ENCODE measurements around the gene NSRP1.
"Not testable (repeated sequence)": the region's sequence is repeated elsewhere in the genome, so short reads cannot be mapped to it uniquely, and the experiment has no call there.

Gene NSRP1

GRCh38 chr17:30124273-30124796 lies 7.7 kb downstream of the NSRP1 start:
- DNase-seq, result no peak

DNA sequence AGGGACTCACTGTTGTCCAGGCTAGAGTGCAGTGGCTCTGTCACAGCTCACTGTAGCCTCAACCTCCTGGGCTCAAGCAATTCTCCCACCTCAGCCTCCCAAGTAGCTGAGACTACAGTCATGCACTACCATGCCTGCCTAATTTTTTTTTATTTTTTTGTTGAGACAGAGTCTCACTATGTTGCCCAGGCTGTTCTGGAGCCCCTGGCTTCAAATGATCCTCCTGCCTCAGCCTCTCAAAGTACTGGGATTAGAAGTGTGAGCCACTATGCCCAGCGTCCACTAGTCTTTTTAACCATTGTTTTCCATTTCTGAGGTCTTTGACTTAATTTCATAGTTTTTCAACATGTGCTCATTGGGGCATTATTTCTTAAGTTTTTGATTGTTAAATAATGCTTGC lies 13.5 kb downstream of the NSRP1 start:
- no peak for DNase-seq

DNA sequence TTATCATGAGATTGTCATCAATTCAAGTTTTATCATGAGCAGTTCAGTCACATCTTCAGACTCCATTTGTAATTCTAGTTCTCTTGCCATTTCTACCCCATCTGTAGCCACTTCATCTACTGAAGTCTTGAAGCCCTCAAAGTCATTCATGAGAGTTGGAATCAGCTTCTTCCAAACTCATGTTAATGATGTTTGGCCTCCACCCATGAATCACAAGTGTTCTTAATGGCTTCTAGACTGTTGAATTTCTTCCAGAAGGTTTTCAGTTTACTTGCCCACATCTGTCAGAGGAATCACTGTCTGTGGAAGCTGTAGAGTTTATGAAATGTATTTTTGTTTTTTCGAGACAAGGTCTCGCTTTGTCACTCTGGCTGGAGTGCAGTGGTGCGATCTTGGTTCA lies 16.0 kb downstream of the NSRP1 start:
- DNase-seq, result no peak

GRCh38 chr17:30133197-30133596 lies 16.6 kb downstream of the NSRP1 start:
- DNase-seq, result no peak

- no peak for DNase-seq
Observed at GRCh38 chr17:30134551-30134950, 17.9 kb downstream of the NSRP1 start.

DNA sequence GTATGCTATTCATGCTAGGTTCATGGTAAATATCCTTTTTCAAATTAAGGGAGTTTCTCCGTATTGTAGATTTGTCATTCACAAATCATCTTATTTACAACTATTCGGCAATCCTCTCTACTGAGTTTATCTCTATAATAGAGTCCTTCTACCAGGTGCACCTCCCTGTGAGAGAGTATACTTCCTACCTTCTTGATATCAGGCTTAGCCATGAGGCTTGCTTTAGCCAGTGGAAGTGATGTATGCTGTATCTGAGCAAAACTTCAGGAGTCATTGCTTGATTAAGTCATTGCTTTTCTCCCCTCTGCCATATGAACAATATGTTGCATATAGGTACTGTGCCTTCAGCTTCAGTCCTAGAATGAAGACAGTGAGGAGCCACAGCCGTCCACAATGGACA lies 20.5 kb downstream of the NSRP1 start:
- DNase-seq, result no peak

- not testable (repeated sequence) for DNase-seq
Observed at GRCh38 chr17:30147860-30148259, 31.2 kb downstream of the NSRP1 start.

DNA sequence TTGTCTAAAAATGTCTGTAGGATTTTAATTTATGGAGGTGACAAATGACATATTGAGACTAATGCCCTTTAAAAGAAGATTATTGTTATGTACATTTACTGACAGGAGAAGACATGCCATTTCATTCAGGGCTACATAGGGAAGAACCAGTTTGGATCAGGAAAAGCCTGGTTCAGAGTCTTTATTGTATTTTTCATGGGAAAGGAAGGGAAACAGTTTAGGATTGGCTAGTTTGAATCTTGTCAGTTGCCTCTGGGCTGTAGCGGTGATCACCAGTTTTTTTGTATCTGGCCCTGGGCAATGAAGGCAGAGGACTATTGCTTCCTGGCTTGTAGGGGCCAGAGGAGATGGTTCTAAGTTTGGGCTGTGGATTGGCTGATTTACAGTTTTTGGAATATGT lies 31.8 kb downstream of the NSRP1 start:
- no peak for DNase-seq

DNA sequence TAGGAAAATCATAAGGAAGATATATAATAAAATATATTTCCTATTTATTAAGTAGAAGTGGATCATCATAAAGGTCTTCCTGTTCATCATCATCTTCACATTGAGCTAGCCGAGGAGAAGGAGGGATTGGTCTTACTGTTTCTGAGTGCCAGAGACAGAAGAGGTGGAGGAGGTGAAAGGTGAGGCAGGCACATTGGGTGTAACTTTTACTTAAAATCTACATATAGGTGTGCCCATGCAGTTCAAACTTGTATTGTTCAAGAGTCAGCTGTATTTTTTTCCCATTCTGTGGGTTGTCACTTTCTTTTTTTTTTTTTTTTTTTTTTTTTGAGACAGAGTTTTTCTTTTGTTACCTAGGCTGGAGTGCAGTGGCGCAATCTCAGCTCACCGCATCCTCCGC lies 34.9 kb downstream of the NSRP1 start:
- DNase-seq, result no peak

- DNase-seq, result no peak
Observed at GRCh38 chr17:30153463-30153862, 36.8 kb downstream of the NSRP1 start.

DNA sequence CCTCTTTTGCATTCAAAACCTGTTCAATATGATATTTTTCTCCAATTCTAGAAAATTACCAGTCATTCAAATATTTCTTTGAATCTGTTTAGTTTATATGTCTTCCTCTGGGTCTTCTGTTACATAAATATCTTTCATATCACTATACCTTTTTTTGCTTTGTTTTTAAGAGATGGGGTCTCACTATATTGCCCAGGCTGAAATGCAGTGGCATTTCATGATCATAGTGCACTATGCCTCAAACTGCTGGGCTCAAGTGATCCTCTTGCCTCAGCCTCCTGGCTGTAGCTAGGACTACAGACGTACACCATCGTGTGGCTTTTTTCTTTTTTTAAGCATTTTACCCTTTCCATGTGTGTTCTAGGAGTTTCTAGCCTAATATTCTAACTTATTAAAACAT lies 38.8 kb downstream of the NSRP1 start:
- no peak for DNase-seq

GRCh38 chr17:30158896-30159625 lies 42.4 kb downstream of the NSRP1 start:
- no peak for DNase-seq

GRCh38 chr17:30160419-30161172 lies 44.0 kb downstream of the NSRP1 start:
- DNase-seq, result no peak

- DNase-seq, result no peak
Observed at GRCh38 chr17:30161601-30162000, 45.0 kb downstream of the NSRP1 start.

GRCh38 chr17:30164531-30164930 lies 47.9 kb downstream of the NSRP1 start:
- DNase-seq, result no peak

DNA sequence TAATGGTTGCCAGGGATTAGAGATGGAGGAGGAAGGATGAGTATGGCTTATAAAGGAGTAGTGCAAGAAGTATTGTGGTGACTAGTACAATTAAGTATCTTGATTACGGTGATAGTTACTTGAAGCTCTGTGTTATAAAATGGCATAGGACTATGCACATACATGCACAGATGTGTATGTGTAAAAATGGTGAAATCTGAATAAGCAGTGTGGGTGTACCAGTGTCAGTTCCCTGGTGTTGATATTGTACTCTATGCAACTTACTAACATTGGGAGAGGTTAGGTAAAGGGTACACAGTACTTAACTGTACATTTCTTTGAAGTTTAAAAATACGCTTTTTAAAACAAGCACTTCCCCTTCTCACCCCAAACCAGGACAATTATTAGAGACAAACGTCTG lies 48.5 kb downstream of the NSRP1 start:
- DNase-seq, result no peak

DNA sequence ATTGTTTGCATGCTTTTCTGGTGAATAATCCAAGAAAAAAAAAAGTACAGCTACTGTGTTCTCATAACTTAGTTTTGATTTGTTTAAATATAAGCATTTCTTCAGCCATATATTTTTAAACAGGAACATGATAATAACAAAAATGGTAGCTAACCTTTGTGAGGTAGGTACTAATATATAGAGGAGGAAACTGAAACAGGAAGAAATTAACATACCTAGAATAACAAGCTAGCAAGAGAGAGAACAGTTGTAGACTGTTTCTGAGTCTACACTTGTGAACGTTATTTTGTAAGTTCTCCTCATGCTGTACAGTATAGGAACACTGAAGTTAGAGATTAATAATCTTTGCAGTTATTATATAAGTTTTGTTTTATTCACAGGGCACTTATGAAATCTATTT lies 49.3 kb downstream of the NSRP1 start:
- DNase-seq, result no peak

DNA sequence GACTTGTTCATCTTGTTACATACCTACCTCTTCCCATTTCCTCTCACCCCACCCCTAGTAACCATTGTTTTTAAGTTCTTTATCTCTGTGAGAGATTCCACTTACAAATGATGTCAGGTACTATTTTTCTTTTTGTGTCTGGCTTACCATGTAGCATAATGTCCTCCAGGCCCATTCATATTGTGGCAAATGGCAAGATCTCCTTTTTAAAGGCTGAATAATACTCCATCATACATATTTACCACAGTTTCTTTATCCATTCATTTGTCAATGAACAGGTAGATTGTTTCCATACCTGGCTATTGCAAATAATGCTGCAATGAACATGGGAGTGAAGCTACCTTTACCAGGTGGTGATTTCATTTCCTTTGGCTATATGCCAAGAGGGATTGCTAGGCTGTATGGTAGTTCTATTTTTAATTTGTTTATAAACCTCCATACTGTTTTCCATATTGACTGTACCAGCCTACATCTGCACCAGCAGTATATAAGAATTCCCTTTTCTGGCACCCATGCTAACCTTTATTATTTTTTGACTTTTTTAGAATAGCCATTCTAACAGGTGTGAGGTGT lies 53.9 kb downstream of the NSRP1 start:
- DNase-seq, result no peak

GRCh38 chr17:30172560-30172959 lies 55.9 kb downstream of the NSRP1 start:
- no peak for DNase-seq

DNA sequence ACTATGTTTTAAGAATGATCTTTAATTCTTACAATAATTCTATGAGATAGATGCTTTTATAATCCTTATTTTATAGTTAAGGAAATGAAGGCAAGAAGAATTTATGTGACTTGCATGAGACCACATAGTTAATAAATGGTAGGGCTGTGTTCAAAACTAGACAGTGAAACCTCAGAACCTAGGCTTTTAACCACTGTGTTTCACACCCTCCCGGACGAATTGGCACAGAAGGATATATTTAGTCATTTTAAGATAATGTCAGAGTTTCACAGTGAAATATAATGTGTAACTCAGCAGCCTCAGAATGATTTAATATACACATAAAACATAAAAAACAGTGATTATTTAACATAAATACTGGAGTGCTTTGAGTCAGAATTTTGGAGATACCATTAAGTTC lies 57.0 kb downstream of the NSRP1 start:
- no peak for DNase-seq

DNA sequence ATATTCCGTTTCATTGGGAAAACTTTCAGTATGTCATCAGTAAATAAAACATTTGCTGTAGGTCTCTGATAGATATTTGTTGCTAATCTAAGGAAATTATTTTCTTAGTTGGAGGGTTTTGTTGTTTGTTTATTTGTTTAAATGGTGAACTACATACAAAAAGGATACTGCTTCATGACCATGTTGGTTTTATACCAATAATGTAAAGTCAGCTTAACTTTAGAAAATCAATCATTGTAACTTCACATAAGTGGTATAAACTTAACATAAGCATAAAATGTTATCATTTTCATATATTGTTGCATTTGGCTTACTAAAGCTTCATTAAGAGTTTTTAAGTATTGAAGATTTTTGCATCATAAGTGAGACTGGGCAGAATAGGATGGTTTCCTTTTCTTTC lies 57.9 kb downstream of the NSRP1 start:
- no peak for DNase-seq

DNA sequence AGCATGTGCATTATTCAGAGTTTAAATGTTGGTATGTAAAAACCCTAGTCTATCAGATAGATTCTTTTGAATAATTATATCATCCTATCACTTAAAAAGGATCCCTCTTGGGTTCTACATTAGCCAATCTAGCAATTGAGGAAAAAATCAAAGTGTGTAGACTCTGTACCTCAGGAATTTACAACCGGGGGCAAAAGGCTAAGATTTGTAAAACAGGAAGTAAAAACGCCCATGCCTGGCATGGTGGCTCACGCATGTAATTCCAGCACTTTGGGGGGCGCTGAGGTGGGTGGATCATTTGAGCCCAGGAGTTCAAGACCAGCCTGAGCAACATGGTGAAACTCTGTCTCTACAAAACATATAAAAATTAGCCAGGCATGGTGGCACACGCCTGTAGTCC lies 60.2 kb downstream of the NSRP1 start:
- no peak for DNase-seq

DNA sequence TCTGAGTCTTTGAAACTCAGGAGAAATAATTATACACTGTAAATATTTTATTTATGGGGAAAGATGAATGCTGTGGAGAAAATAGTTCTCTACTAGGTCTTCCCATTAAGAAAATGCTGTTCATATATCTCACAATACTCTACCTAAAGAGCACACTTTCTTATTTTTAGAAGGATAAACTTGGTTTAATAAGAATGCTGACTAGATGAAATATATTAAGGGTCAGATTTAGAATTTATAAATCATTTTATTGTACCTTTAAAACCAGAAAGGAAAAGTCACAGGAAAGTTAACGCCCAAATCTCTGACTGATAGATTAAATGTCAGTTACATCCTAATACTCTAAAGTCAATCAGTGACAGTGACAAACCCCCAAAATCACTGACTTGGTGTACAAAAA lies 70.1 kb downstream of the NSRP1 start:
- no peak for DNase-seq

GRCh38 chr17:30187573-30187972 lies 71.0 kb downstream of the NSRP1 start:
- DNase-seq, result no peak
